Measurements from ENCODE around the gene NSG2.
"Not testable (repeated sequence)": the region's sequence is repeated elsewhere in the genome, so short reads cannot be mapped to it uniquely, and the experiment has no call there.

Gene NSG2

GRCh38 chr5:174098694-174099093 is 53.2 kb downstream of the NSG2 start:
- no peaks in the 10 kb centered on the region for H3K36me3 ChIP-seq (ENCODE audit: low read length)
- H3K4me2 ChIP-seq (ENCODE audit: low read depth, low read length, poor library complexity, severe bottlenecking): no peak overlapping the region
- no peaks in the 10 kb centered on the region for H3K27me3 ChIP-seq (ENCODE audit: low read length)
- no peak overlapping the region for H3K4me3 ChIP-seq (ENCODE audit: insufficient read depth, low read length, poor library complexity, severe bottlenecking)
- no peak overlapping the region for H2AFZ ChIP-seq (ENCODE audit: low read depth, low read length, severe bottlenecking)
- no peaks in the 10 kb centered on the region for H3K9me2 ChIP-seq (replicated peaks; ENCODE audit: insufficient read depth, low read length)
- H3K9me3 ChIP-seq (ENCODE audit: insufficient read depth, low read length): no peaks in the 10 kb centered on the region
- no peaks in the 10 kb centered on the region for H4K20me1 ChIP-seq (ENCODE audit: low read depth, low read length)
- H3K79me2 ChIP-seq (ENCODE audit: insufficient read depth, low read length): no peaks in the 10 kb centered on the region
- no peak overlapping the region for H3K27ac ChIP-seq (ENCODE audit: low read depth, low read length)
- no peak overlapping the region for H3K9ac ChIP-seq (ENCODE audit: low read length)
- TF ChIP-seq EZH2phosphoT487 (conservative IDR thresholded peaks at IDR 0.05; ENCODE audit: low read length) (no peak), CTCF (IDR thresholded peaks at IDR 0.05; ENCODE audit: insufficient read depth, low read length, poor library complexity, severe bottlenecking) (no peak)
- no peaks in the 10 kb centered on the region for H3F3A ChIP-seq (ENCODE audit: insufficient read depth)

- Histone ChIP-seq H3K9me2 (replicated peaks; ENCODE audit: insufficient read depth, low read length) (no peaks in the 10 kb centered on the region), H3K9ac (ENCODE audit: low read length) (no peak overlapping the region), H3K36me3 (ENCODE audit: low read length) (no peaks in the 10 kb centered on the region)
Observed at GRCh38 chr5:174100490-174100889, 55.0 kb downstream of the NSG2 start.

DNA sequence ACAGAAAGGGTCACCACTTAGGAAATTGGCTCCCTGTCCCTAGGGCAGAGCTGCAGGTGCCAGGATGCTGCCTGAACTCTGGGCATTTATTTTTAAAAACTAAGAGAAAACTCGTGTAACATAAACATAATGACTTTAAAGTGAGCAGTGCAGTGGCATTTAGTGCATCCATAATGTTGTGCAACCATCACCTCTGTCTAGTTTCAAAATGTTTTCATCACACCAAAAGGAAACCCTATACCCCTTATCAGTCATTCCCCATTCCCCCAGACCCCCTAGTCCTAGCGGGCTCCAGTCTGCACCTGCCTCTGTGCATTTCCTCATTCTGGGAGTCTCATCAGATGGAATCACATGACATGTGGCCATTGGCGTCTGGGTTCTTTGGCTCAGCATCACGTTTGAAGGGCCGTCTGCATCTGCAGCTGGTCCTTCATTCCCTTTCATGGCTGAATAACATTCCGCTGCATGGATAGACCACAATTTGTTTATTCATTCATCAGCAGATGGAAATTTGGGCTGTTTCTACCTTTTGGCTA is 55.8 kb downstream of the NSG2 start:
- Histone ChIP-seq H3K27ac (ENCODE audit: low read depth, low read length) (no peak overlapping the region), H2AFZ (ENCODE audit: low read depth, low read length, severe bottlenecking) (no peak overlapping the region), H3K27me3 (ENCODE audit: low read length) (no peaks in the 10 kb centered on the region), H3K36me3 (ENCODE audit: low read length) (no peaks in the 10 kb centered on the region), H3K9me3 (ENCODE audit: insufficient read depth, low read length) (no peaks in the 10 kb centered on the region), H3K79me2 (ENCODE audit: insufficient read depth, low read length) (no peaks in the 10 kb centered on the region), H3K4me2 (ENCODE audit: low read depth, low read length, poor library complexity, severe bottlenecking) (no peak overlapping the region), H4K20me1 (ENCODE audit: low read depth, low read length) (no peaks in the 10 kb centered on the region), H3K9me2 (replicated peaks; ENCODE audit: insufficient read depth, low read length) (no peaks in the 10 kb centered on the region), H3K4me3 (ENCODE audit: insufficient read depth, low read length, poor library complexity, severe bottlenecking) (no peak overlapping the region), H3K9ac (ENCODE audit: low read length) (no peak overlapping the region), H3F3A (ENCODE audit: insufficient read depth) (no peaks in the 10 kb centered on the region)
- TF ChIP-seq CTCF (IDR thresholded peaks at IDR 0.05; ENCODE audit: insufficient read depth, low read length, poor library complexity, severe bottlenecking) (no peak), EZH2phosphoT487 (conservative IDR thresholded peaks at IDR 0.05; ENCODE audit: low read length) (no peak)

More at GRCh38 chr5:174100490-174100889, 55.0 kb downstream of the NSG2 start:
- H3K27me3 ChIP-seq (ENCODE audit: low read length): no peaks in the 10 kb centered on the region
- no peaks in the 10 kb centered on the region for H3K9me3 ChIP-seq (ENCODE audit: insufficient read depth, low read length)
- H3K4me3 ChIP-seq (ENCODE audit: insufficient read depth, low read length, poor library complexity, severe bottlenecking): no peak overlapping the region
- no peaks in the 10 kb centered on the region for H3K79me2 ChIP-seq (ENCODE audit: insufficient read depth, low read length)
- TF ChIP-seq CTCF (IDR thresholded peaks at IDR 0.05; ENCODE audit: insufficient read depth, low read length, poor library complexity, severe bottlenecking): no peak
- TF ChIP-seq EZH2phosphoT487 (conservative IDR thresholded peaks at IDR 0.05; ENCODE audit: low read length): no peak
- H3F3A ChIP-seq (ENCODE audit: insufficient read depth): no peaks in the 10 kb centered on the region
- no peak overlapping the region for H2AFZ ChIP-seq (ENCODE audit: low read depth, low read length, severe bottlenecking)
- H4K20me1 ChIP-seq (ENCODE audit: low read depth, low read length): no peaks in the 10 kb centered on the region
- no peak overlapping the region for H3K27ac ChIP-seq (ENCODE audit: low read depth, low read length)
- no peak overlapping the region for H3K4me2 ChIP-seq (ENCODE audit: low read depth, low read length, poor library complexity, severe bottlenecking)

DNA sequence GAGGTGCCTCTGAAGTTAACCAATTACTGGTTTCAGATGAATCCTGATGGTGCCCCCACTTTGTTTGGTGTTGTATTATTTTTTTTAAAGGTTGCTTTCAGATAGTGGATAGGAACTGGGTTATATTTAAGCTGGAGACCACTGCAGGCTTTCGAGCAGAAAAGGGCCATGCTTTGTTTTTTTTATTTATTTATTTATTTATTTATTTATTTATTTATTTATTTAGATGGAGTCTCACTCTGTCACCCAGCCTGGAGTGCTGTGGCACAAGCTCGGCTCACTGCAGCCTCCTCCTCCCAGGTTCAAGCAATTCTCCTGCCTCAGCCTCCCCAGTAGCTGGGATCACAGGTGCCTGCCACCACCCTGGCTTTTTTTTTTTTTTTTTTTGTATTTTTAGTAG is 57.1 kb downstream of the NSG2 start:
- H3K36me3 ChIP-seq (ENCODE audit: low read length); H3K9ac ChIP-seq (ENCODE audit: low read length); H3K9me3 ChIP-seq (ENCODE audit: insufficient read depth, low read length); H3K4me3 ChIP-seq (ENCODE audit: insufficient read depth, low read length, poor library complexity, severe bottlenecking); H3F3A ChIP-seq (ENCODE audit: insufficient read depth); H3K27me3 ChIP-seq (ENCODE audit: low read length); H2AFZ ChIP-seq (ENCODE audit: low read depth, low read length, severe bottlenecking); H3K9me2 ChIP-seq (replicated peaks; ENCODE audit: insufficient read depth, low read length); H3K79me2 ChIP-seq (ENCODE audit: insufficient read depth, low read length); H3K27ac ChIP-seq (ENCODE audit: low read depth, low read length); H4K20me1 ChIP-seq (ENCODE audit: low read depth, low read length); H3K4me2 ChIP-seq (ENCODE audit: low read depth, low read length, poor library complexity, severe bottlenecking): not testable (repeated sequence)

Data from SU-DHL-6 (cell line).